MM.1S (cell line): ENCODE data around the gene ANKRD16.

ENCODE experiments used
- CTCF ChIP-seq: fragments of 300-600 bp; sonication (generic); IDR thresholded peaks from 2 replicates; pipeline ENCODE4 v1.5.1; 2016; ENCODE audit warnings: antibody characterized with exemption, low read length, mixed read lengths
- EZH2 ChIP-seq: fragments of 300-600 bp; sonication (generic); optimal IDR thresholded peaks from 2 replicates; pipeline ENCODE3; 2017; ENCODE audit warnings: low read depth, mild to moderate bottlenecking, antibody characterized with exemption, low read length, mixed read lengths
- EZH2phosphoT487 ChIP-seq: fragments of 300-600 bp; sonication (generic); IDR thresholded peaks from 2 replicates; pipeline ENCODE4 v1.6.1; 2018; ENCODE audit warnings: antibody characterized with exemption, low read length

- no peak for TF ChIP-seq CTCF
- no peak for TF ChIP-seq EZH2
- no peak for TF ChIP-seq EZH2phosphoT487
Observed at GRCh38 chr10:5887029-5887428, 2.7 kb downstream of the ANKRD16 start.
